ENCODE data around the gene LMOD3.

DNA sequence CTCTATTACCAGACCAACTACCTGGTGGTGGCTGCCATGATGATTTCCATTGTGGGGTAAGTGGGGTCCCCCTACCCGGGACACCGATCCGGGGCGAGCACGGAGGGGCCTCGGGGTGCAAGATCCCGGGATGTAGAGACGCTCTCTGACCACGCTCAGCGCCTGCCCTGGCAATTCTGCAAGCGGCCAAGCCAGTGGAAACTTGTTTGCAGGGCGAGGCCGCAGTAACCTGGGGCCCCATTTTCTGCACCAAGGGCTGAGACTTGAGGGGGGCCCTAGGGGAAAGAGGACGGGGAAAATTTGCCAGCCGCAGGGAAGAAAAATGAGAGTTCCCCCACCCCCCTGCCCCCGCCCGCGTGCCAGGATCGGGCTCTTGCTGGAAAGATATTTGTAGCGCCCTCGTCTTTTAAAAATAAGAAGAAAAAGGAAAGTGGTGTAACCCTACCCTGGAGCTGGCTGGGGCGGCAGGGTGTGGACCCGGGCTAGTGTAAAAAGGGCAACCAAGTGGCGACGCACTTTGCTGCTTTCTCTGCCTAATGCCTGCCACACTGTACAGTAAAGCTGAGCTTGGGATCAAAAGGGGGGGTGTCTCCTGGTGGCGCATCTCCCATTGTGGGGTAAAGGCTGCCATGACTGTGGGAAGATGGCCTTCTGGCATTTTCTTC lies 37.1 kb downstream of the LMOD3 start:
- TF ChIP-seq POLR2A (IDR thresholded peaks at IDR 0.05; ENCODE audit: low read length) (no peak), GATA1 (IDR thresholded peaks at IDR 0.05; ENCODE audit: low read depth, low read length) (no peak)

Data from erythroblast (primary cell).